ENCODE measurements around the gene ATP11A.

GRCh38 chr13:112836940-112837339, 147.1 kb downstream of the ATP11A start:
- TF ChIP-seq CTCF (IDR thresholded peaks at IDR 0.05): no peak
- no peak for TF ChIP-seq POLR2A (IDR thresholded peaks at IDR 0.05)

All from thyroid gland (tissue), 4 donors.